ENCODE results near the gene SSBP3. TPM values are rescaled to one million over a fixed set of nuclear protein-coding genes. Genes with fewer than 3 reads are reported as not detected.

The SSBP3 gene
- total RNA-seq, 1 donor from 2014 or later, result 6.6 TPM

DNA sequence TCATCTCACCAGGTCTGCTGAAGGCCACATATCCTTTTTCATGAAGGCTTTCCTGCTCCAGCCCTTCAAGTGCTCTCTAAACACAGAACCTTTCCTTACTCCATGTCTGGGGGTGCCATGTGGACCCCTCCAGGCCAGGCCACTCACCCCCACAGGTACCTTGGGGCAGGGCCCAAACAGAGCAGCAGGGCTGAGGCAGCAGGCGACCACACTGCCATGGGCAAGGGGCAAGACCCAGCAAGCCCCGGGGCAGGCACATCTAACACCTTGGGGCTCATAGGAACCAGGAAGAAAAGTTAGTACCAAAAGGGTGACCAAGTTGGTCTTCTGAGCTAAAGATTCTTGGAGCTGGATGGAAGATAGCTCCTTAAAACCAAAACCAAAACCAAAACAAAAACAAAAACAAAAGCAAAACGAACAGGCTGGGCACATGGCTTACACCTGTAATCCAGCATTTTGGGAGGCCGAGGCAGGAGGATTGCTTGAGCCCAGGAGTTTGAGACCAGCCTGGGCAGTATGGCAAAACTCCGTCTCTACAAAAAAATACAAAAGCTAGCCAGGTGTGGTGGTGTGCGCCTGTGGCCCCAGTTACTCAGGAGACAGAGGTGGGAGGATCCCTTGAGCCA is 142.5 kb downstream of the SSBP3 start:
- no peak for DNase-seq

DNA sequence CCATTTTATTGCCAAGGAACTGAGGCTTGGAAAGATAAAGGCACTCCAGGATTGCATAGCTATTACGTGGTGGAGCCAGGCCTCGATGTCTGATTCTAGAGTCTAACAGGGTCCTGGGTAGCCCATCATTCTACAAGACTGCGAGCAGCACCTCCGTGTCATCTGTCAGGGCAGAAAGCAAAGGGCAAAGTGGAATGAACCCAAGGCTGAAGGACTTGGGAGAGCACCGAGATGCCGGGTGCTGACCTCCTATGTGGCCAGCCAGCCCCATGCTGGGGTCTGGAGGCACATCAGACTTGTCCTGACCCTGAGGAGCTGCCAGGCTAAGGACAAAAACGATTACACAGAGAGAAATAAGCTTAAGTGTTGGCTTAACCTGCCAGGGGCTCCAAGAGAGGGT is 143.9 kb downstream of the SSBP3 start:
- DNase-seq, result no peak

DNA sequence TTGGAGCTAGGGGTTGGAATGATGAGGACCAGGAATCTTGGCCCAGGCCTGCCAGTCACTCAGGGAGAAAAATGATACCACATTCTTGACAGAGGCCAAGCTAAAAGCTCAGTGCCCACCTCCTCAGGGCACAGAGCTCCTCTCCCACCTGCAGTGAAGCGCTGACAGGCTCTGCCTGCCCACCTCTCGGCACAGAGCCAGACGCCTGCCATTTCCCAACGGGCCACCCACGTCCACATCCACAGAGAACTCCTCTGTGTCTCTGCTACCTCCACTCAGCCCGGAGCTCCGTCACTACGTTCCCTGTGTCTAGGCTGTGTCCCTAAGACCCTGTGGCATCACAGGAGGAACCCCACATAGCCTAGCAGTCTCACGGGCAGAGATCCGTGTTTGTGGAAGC is 145.4 kb downstream of the SSBP3 start:
- DNase-seq, result no peak

DNA sequence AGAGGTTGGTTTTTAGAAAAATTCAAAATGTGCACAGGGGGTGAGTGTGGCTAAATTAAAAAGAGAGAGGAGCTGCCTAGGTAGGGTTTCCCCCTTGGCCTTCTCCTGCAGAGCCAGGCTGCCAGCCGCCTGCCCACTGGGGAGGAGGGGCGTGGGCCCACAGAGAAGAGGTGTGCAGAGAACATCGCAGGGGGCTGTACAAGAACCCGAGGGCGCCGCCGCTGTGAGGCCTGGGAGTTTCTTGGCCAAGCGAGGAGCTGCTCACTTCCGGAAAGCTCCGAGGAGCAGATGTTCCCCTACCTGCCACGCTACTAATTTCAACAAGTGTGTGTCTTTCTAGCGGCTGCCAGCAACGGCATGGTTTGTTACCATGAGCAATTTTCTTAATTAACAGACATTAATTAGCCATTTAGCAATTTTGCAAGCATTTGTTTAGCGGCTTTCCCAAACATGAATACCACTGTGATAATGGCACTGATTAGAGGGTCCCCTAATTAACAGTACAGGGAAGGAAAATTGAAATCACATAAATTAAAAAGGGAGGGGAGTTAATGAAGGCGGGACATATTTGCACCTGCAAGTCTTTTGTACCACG is 146.6 kb downstream of the SSBP3 start:
- no peak for DNase-seq

DNA sequence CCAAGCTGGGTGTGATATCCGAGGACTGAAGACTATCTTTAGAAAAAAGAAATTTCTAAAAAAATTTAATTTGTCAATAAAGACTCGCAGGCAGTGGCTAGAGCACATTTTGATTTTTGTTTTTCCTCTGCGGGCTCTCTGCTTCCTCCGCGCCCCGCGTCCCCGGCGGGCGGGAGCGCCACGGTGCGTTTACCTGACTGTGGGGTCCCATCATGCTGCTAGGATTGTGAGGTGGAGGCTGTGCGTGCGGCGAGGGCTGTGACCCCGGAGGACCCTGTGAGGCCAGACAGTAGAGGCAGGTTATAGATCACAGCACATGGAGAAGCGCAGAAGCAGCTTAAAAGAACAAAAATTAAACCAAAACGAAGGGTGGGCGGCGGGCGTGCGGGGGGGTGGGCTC is 148.3 kb downstream of the SSBP3 start:
- no peak for DNase-seq

DNA sequence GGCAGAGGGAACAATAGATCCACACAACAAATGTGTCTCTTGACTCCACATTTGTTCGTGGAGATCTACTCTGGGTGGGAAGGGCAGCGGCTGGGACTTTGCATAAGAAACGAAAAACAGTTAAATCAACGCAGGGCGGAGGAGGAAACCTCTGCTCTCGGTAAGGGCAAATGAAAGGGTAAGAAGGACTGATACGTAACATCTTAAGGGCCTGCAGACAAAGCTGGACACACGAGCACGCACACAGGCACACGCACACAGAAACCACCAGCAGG is 148.9 kb downstream of the SSBP3 start:
- no peak for DNase-seq

DNA sequence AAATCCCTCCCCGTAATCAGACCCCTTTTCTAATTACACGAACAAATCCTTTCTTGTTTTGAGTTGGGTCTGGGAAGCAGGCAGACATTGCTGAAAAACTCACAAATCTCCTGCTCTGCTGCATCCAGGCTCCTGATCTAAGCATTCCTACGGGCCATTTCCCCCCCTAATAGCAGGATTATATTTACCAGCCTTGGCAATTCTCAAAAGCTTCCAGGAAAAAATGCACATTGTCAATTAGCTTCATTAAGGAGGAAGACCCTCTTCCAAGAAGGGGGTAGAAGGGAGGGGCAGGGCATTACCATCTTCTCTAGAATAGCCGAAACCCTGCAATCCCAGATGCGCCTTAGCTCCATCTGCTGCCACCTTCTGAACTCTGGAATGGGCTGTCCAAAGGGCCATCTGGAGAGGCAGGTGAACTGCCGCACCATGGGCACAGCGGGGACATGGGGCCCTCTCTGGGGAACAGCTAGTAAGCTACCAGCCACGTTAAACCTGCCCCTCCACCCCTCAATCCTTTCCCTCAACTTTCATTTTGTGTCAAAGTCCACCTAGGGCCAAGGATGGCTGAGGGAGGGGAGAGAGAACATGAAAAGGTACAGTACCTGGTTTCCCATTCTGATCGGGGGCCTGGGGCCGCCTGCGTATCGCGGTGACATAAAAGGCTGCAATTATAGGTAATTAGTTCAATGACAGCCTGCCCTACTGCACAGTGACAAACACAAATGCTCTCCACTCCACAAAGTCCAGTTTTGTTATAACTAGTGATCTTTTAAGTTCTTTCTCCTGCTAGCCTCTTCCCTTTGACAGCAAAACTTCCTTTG is 149.5 kb downstream of the SSBP3 start:
- DNase-seq, result no peak

DNA sequence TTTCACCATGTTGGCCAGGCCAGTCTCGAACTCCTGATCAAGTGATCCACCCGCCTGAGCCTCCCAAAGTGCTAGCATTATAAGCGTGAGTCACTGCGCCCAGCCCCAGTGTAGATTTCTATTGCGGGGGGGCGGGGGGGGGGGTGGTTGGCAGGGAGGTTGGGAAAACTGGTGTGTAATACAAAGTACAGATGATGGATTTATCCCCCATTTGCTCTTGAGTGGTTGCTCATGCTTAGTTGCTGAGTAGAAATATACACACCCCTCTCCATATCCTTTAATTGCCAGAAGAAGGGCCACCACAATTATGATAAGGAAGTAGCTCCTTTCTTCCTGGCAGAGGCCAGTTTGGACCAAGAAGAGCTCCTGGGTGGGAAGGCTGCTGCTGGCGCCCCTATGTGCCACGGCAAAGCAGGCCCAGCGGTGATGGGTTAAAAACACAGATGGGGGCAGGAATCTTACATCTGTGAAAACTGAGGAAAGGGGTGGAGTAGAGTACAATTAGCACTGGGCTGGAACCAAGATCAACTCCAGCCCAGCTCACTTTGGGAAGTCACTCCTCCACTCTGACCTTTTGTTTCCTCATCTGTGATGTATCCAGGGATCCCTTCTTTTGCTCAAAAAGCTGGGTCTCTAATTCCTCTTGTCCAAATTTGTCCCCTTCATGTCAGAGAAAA is 151.0 kb downstream of the SSBP3 start:
- DNase-seq, result no peak

DNA sequence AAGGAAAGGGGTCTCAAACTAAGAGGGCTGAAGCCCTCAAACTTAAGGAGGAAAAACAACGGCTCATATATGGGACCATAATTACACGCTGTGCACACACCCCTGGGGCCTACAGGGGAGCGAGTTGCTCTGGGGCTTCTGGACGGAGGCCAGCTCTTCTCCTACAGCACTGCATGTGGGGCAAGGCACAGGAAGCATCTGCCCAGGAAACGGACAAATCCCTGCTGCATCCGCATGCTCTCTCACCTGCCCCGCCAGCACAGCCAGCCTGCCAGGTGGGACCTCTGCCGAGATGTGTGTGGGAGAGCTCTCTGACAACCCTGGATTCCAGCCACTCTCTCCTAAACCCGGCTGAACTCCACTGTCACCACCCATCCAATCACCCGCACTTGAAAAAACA is 152.1 kb downstream of the SSBP3 start:
- peak; percentile 94 for DNase-seq

DNA sequence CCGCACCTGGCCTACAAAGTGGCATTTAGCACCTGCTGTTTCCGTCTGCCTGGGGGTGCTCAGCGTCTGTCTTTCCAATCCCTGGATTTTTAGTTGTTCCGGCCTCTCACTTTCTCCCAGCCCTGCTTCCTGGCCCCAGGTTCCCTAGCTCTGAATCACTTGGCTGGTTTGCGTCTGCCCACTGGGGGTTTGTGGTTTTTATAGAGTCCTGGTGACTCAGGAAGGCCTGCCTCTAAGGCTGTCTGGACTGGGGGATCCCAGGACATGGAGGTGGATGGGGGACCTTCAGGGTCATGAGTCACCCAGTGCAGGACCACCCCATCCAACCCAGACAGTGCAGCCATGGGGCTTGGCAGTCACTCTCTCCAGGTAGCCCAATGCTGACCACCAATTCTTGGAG is 152.7 kb downstream of the SSBP3 start:
- peak; percentile 80 for DNase-seq

DNA sequence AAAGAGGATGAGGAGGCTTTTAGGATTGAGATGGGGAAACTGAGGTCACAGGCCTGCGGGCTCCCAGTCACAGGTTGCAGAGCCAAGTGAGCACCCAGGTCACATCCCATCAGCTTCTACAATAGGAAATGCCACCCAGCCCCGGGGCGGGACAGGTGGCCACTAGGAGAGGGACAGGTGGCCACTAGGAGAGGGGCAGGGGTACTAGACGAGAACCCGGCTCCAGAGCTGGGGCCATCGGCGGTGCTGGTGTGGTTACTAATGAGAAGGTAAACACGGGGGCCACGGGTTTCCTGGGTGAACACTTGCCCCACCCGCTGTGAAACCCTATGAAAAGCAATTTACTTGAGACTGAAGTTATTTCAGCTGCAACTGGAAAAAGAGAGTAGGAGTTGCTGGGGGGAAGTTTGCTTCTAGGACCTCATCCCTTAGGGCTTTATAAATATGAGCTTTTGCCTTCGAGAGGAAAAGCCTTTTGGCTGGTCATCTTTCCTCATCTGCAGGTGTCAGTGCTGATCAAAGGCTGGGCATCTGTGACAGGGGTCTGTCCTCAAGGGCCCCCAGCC is 153.7 kb downstream of the SSBP3 start:
- DNase-seq, result no peak

DNA sequence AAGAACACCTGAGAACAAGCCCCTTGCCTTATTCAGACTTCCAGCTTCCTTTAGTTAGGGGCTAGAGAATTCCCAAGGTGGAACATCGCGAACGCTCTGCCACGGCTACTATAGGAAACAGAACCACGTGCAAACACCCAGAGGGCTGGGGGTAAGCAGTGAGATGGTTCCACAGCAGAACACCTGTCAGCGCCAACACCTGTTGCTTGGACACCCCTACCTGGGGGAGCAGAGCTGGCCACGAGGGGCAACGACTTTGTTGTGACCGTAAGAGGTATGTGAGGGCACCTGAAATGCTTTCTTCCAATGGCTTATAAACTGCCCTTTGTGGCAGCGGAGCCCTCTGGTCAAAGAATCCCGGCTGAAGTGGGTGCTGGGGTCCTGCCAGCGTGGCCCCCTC is 155.5 kb downstream of the SSBP3 start:
- no peak for DNase-seq

DNA sequence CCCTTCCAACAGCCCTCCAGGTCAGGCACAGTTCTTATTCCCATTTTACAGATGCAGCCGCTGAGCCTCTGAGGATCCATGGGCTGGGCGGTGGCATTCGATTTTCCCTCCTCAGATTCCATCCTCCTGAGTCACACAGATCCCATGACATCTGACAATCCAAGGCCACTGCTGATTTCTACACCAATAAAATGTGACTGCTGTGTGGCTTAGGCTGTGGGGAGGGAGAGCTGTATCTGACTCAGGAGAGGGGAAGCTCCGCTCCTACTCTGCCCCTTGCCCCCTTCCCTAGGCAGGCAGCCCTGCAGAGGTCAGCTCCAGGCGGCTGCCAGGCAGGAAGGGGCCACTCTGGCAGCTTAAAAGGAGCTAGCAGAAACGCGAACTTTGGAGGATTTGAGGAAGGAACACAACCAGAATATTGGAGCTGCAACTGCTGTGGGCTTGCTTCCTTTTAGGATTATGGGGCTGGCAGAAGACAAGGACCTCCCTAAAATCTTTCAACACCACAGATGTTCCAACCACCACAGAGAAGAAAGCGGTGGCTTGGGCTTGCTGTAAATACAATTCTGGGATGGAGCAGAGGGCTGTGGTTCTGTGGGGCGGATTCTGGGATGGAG is 156.3 kb downstream of the SSBP3 start:
- DNase-seq, result peak; percentile 82

DNA sequence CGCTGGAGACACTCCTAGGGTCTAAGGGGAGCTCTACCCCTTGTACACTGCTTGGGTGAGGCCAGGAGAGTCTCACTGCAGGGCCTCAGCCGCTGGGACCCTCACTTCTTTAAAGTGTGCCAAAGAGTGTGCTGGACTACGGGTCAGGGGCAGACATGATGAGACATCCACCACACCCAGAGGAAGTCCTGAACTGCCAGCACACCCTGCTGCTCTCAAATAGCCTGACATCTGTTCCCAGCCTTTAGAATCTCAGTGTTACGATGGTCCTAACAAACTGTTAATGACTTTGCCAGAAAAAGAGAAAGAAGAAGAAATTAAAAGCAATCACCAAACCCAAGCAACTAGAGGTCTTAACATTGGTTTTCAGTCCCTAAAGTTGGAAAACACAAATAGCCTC is 157.2 kb downstream of the SSBP3 start:
- no peak for DNase-seq

DNA sequence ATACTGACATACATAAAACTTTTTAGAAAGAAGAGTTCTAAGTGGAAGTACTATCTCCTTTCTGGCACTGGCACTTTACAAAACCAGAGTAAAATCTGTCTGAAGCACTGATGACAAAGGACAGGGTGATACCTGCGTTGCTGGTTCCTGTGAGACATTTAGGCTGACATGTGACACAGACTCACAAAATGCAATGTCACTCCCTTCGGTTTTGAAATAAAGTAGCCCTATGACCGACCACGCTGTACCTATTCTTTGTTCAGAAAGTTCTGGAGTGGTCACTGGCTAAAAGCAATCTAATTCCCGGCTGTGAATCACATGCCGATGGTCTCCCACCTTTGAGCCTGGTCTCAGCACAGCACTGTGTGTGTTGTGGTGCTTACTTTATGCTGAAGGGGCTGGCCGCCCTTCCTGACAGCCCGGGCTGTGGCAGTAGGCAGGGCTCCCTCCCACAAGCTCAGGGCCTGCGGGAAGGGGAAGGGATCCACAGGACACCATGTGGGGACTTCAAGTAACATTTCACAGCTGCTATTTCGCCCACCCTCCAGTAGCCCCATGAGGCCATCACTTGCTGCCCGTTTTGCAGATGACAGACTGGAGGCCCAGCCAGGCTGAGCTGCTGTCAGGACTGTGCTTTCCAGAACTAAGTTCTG is 158.2 kb downstream of the SSBP3 start:
- DNase-seq, result no peak

DNA sequence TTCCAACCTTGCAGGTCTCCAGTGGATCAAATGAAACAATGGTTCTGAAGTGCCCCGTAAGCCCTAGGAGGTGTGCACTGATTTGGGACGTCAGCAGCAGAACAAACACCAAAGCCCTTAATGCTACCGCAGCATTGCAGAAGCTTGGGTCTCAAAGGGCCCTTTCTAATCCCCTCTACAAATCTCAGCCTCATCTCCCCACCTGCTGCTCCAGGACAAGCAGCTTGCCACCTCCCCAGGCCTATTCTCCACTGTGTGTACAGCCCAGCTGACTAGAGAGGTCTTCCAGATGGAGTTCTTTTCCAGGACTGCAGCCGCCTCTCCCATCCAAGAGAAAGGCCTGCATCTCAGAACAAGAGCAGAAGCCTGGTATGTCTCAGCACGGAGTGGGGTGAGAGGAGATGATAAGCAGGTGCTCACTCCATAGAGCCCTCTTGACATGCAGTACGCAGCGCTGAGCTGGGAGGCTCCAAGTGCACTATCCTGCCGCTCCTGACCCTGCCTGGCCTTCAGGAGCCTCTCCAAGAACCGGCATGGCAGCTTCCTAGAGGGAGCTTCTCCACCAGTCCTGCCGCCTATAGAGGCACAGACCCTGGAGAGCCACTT is 160.0 kb downstream of the SSBP3 start:
- no peak for DNase-seq

DNA sequence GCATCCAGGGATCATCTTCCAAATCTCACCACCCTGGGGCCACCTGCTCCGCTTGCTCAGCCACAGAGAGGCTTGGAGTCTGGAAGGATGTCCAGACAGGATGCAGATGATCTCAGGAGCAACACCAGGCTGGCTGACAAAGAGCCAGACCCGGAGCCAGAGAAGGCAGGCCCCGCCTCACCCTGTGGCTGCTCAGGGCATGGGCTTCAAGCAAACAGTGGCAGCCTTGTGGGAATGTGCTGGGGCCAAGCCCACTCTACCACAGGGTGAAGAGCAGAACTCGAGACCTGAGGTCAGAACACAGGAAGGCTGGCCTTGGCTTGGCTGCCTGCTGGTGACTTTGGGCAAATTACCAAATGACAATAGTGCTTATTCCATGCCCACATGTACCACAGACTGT is 160.7 kb downstream of the SSBP3 start:
- DNase-seq, result peak; percentile 47

DNA sequence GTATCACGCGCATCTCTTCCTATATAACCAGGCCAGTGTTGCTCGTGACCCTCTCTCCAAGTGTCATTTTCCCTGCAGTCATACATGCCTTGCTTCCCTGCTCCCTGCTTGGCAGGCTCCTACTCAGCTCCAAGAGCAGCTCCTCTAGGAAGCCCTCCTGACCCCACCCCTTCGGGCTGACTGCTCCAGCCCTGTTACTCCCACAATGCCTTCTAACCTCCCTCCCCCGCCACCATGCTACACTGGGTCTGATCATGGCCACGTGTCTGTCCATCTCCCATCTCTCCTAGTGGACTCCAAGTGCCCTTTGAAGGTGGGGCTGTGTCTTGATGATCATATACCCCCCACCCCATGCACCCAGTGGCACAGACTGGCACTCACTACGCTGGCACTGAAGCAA is 161.5 kb downstream of the SSBP3 start:
- DNase-seq, result no peak

DNA sequence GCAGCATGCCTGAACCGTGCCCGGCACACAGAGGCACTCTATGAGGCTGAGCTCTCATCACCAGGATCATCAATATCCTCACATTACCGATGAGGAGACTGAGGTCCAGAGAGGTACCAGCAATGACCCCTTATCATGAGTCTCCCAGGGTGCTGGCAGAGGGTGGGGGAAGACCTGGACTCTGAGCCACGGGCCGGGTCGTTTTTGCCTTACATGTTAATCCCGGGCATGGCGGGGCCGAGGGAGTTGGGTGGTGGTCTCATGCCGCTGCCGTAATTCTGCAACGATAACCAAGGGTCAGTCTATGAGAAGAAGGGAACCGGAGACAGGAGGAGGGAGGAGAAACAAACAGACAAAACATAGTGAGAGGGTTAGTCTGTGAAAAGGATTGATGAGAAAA is 163.2 kb downstream of the SSBP3 start:
- DNase-seq, result no peak

DNA sequence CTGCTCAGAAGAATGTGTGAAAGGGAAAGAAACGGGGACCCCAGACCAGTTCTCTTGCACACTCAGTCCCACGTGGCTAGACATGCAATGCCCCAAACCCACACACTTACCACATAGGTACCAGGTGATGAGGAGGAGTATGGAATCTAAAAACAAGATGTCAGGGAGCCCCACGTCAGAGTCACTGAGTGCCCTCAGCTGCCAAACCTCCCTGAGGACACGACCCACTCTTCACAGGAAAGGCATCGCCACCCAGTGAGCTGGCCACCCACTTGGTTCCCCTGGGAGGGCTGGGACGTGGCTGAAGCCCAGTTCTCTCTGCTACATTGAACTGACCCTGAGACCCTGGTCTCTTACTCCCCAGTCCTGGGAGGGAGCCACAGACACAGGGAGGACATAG is 164.8 kb downstream of the SSBP3 start:
- DNase-seq, result no peak

DNA sequence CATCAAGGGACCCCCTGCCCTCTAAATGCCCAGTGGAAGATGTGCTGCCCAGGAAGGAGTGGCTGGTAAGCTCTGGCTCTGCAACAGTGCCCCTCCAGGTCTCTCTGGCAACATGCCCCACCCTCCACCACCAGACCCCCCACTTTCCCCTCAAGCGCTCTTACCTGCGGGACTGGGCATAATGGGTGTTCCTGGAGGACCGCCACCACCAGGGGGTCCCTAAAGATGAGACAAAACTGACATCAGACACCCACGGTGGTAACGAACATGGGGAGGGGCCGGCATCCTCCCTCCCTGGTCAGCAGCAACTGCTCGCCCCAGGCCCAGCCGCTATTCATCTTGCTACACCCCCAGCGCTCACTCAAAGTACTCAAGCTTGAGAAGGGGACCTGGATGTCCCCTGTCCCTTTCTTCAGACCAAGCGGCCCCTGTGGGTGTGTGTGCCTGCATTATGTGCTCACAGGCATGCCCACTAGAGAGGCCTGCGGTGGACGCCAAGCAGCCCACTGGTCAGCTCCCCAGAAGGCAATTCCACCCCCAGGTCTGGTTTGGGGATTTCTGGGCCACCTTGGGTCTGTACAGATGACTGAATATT is 165.4 kb downstream of the SSBP3 start:
- DNase-seq, result no peak

DNA sequence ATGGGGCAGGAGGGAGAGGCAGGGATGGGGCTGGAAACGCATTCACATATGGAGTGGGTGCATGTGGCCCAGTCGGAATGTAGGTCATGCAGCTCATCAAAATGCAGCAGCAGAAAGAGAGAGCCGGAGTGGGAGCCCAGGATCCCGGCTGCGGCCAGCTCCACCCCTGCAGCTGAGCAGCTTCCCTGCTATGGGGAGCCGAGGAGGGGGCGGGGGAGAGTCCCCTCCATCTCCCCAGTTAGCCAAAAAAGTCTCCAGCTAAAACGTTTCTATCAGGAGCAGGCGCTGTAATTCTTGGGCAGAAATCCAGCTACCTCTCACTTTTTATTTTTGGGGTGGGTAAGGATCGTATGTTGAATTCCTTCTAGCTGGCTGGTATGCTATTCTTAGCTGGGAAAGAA is 166.6 kb downstream of the SSBP3 start:
- DNase-seq, result no peak

Measured in dermis blood vessel endothelial cell (primary cell).